NCI-H146 treated with DMSO at 0.1 percent for 48 hours (cell line): ENCODE results near the gene CSTF2T.

Experiments
- DNase-seq: peaks from one replicate; lab custom pipeline; 2025; ENCODE audit not compliant: unreplicated experiment; lab: John Stamatoyannopoulos, UW

CSTF2T gene, protein sequence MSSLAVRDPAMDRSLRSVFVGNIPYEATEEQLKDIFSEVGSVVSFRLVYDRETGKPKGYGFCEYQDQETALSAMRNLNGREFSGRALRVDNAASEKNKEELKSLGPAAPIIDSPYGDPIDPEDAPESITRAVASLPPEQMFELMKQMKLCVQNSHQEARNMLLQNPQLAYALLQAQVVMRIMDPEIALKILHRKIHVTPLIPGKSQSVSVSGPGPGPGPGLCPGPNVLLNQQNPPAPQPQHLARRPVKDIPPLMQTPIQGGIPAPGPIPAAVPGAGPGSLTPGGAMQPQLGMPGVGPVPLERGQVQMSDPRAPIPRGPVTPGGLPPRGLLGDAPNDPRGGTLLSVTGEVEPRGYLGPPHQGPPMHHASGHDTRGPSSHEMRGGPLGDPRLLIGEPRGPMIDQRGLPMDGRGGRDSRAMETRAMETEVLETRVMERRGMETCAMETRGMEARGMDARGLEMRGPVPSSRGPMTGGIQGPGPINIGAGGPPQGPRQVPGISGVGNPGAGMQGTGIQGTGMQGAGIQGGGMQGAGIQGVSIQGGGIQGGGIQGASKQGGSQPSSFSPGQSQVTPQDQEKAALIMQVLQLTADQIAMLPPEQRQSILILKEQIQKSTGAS

DNA sequence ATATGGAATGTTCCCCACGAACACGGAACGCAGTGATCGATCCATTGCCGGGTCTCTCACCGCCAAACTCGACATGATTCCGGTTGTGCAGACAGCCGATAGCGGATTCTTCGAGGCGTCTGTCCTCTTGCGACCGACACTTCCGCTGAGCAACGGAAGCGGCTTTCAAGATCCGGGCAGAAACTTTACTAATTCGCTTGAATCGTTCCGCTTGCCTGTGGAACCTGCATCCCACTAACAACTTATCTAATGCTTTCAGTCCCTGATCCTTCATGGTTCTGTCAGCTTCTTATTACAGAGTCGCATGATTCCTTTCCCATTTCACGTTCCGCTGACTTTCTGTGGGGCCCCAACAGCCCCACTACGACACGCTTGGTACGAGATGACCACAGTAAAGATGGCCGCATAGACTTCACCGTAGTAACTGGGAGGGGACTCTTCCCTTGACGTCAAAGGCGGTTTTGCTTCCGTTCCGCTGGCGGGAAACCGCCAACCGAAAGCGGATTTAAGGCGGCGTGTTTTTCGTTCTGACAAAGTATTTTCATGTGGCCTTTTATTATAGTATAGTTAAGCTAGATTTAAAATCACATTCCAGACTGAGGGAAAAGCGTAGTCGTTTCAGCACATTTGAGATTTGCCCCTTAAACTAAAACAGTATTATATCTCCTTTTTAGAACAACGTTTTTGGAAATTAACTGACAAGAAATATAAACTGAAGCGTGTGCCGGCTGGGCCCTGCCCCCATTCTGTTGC lies at the start of gene CSTF2T:
Gene CSTF2T, minus strand, starts transcription at position 121 of the 753 bp plus-strand sequence. Its CDS starts 46 bp downstream, at position 75.
- DNase-seq = peak; percentile 86

GRCh38 chr10:51748959-51749358 lies 49.6 kb upstream of the CSTF2T start:
- no peak for DNase-seq

DNA sequence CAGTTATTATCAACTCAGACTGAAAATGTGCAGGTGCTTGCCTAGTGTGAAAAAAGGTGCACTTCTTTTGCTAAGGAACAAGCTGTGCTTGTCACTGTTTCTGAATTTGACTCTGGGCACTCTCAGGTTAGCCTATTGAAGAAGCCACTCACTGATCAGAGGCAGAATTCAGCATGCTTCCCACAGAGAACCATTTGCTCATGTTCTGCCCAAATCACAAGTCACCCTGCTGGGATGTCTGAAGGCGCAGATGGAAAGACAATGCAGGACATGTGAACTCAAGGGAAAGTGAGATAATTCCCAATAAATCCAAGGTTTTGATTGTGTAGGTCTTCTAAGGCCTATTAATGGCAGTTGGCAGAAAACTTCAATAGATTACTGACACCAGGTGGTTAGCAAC lies 47.8 kb upstream of the CSTF2T start:
- DNase-seq = no peak

- DNase-seq = no peak
Measured at GRCh38 chr10:51745397-51745796, 46.0 kb upstream of the CSTF2T start.

GRCh38 chr10:51744235-51745000 lies 45.0 kb upstream of the CSTF2T start:
- DNase-seq = no peak

- DNase-seq = no peak
Measured at GRCh38 chr10:51743146-51743545, 43.8 kb upstream of the CSTF2T start.

- no peak for DNase-seq
Measured at GRCh38 chr10:51733057-51733456, 33.7 kb upstream of the CSTF2T start.

GRCh38 chr10:51729822-51730555 lies 30.6 kb upstream of the CSTF2T start:
- no peak for DNase-seq

- DNase-seq = no peak
Measured at GRCh38 chr10:51724038-51724437, 24.6 kb upstream of the CSTF2T start.

- DNase-seq = no peak
Measured at GRCh38 chr10:51718804-51719291, 19.5 kb upstream of the CSTF2T start.

GRCh38 chr10:51716981-51717380 lies 17.6 kb upstream of the CSTF2T start:
- no peak for DNase-seq

DNA sequence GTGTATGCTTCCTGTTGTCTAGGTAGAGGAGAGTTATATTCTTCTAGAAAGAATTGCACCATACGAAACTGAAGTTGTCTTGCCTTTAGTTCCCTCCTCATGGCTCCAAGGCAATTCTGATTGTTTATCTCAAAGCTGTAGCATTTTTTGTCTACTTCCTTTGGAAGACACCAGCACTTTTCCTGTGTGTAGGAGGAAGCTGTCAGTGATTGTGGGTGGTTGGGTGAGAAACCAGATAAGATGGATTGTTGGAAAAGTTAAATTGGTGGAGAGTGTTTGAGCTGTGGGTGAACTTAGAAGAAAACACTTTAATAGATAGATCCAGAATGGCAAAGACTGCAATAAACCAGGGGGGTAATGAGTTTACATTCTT lies 12.1 kb upstream of the CSTF2T start:
- no peak for DNase-seq

GRCh38 chr10:51709324-51709972 lies 10.1 kb upstream of the CSTF2T start:
- DNase-seq = no peak

DNA sequence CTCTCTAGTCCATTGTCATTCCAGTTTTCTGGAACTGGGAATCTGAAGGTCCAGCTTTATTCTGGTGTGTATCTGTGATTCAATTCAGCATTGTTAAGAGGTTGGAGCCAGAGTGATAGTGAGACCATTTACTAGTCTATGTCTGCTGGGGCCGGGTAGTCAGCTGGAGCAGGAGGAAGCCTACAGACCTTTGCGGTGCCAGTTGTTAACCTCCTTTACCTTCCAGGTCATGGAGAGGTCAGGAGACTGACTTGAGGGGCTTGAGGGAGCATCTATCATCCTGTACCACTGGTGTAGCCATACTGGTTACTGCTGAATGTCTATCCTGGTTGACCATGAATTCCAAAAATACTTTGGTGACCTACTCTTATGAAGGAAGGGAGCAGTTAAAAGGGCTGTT lies 9.2 kb upstream of the CSTF2T start:
- no peak for DNase-seq

DNA sequence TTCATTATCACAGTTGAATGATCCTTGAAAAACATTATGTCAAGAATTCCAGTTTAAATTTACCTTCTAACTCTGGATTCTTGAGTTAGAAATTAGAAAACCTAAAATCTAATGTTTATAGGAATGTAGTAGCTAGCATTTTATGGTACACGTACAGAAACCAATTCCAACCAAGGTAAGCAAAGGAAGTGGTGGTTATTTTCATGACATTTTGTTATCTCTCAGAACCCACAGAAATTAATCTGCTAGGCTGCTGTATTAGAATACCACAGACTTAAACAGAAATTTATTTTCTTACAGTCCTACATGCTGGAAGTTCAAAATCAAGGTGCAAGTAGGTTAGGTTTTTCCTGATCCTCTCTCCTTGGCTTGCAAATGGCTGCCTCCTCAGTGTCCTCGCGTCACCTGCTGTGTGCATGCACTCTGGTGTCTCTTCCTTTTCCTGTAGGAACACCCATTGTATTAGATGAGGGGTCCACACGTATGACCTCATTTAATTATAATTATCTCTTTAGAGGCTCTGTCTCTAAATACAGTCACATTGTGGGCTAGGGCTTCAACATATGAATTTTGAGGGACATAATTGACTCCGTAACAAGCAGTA lies 8.5 kb upstream of the CSTF2T start:
- DNase-seq = no peak

- no peak for DNase-seq
Measured at GRCh38 chr10:51707392-51707791, 8.0 kb upstream of the CSTF2T start.

GRCh38 chr10:51706225-51706624 lies 6.8 kb upstream of the CSTF2T start:
- no peak for DNase-seq

DNA sequence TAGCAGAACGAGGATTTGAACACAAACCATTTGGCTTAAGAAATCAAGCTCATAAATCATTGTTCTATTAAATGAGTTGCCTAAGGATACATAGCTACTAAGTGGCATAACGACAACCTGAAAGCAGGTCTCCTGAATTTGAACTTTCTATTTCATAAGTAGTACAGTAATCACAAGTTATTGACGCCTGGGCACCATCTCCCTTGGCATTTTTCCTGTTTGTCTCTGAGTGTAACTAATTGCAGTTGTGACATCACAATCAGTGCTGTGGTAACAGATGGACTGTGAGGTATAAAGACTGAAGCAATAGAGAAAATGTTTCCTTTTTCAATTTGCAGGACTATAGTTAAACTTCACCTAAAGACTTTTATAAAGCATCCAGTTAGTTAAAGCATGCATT lies 6.4 kb upstream of the CSTF2T start:
- DNase-seq = no peak

DNA sequence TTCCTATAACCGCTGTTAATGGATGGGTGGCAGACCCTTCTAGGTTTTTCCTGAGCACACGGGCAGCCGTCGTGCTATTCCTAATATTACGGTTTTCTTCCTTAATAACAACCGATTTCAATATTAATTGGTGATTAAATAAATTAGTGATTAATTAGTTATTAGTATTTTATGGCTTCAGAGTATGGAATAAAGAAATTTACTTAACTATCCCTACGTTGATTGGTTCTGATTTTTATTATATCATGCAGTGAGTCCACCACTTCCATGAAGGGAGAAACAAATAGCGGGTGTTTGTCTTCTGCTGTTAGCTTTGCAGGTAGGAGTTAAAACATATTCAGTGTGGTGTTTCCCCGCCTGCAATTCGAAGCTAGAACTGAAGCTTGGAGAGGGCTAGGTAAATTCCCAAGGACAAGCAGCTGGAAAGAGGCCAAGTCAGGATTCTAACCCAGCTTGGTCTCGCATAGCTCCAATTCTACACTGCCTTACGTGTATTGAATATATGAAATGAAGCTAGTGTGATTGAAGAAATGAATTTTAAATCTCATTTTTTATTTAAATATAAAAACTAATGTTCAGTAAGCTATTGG lies 928 bp upstream of the CSTF2T start:
- peak; percentile 63 for DNase-seq
